Nephron progenitor cell (in vitro differentiated cells): ENCODE data around the gene STX17.
A peak's percentile ranks its signal among the peaks of the same experiment; 100 is the strongest.

Experiments used
- DNase-seq: peaks from one replicate; pipeline ENCODE4 v3.0.0; 2021
- H3K27ac Mint-ChIP-seq: 2 replicates; pipeline ENCODE4 v1.8.0; 2021; ENCODE audit warnings: mild to moderate bottlenecking, moderate library complexity, mixed read lengths
- H3K27me3 Mint-ChIP-seq: 2 replicates; pipeline ENCODE4 v1.8.0; 2021; ENCODE audit warnings: mild to moderate bottlenecking, low read depth, mixed read lengths; ENCODE audit not compliant: poor library complexity
- H3K36me3 Mint-ChIP-seq: 2 replicates; pipeline ENCODE4 v1.8.0; 2021; ENCODE audit warnings: low read depth, mixed read lengths
- H3K4me1 Mint-ChIP-seq: 2 replicates; pipeline ENCODE4 v1.8.0; 2021; ENCODE audit warnings: mixed read lengths
- H3K4me3 Mint-ChIP-seq: 2 replicates; pipeline ENCODE4 v1.8.0; 2021; ENCODE audit warnings: mild to moderate bottlenecking, moderate library complexity, mixed read lengths
- H3K9me3 Mint-ChIP-seq: 2 replicates; pipeline ENCODE4 v1.8.0; 2021; ENCODE audit warnings: mild to moderate bottlenecking, moderate library complexity, mixed read lengths
- TF ChIP-seq, protein P1 (sequence below): fragments of 200-600 bp; sonication (generic); IDR thresholded peaks from 2 replicates; pipeline ENCODE4 v1.5.0; 2021; ENCODE audit warnings: antibody characterized with exemption

STX17 gene

DNA sequence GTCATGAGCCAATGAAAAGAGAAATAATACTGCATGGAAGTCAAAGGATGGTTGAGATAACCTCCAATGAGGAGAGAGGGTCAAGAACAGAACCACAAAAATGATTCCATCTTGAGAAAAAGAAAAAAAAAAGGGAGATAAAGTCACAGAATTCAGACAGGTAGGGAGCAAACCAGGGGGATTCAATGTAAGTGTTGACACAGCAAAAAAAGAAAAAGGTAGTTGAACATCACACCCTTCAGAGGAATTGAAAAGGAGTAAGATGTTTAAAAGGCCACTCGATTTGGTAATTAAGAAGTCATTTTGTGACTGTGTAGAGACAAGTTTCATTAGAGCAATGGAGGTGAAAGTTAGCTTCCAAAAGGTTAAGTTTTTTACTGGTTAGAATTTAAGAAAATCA lies 113.1 kb downstream of the STX17 start:
- TF ChIP-seq, protein P1, sequence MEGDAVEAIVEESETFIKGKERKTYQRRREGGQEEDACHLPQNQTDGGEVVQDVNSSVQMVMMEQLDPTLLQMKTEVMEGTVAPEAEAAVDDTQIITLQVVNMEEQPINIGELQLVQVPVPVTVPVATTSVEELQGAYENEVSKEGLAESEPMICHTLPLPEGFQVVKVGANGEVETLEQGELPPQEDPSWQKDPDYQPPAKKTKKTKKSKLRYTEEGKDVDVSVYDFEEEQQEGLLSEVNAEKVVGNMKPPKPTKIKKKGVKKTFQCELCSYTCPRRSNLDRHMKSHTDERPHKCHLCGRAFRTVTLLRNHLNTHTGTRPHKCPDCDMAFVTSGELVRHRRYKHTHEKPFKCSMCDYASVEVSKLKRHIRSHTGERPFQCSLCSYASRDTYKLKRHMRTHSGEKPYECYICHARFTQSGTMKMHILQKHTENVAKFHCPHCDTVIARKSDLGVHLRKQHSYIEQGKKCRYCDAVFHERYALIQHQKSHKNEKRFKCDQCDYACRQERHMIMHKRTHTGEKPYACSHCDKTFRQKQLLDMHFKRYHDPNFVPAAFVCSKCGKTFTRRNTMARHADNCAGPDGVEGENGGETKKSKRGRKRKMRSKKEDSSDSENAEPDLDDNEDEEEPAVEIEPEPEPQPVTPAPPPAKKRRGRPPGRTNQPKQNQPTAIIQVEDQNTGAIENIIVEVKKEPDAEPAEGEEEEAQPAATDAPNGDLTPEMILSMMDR = no peak
- no peaks in the 10 kb centered on the region for H3K4me1 Mint-ChIP-seq
- no peak overlapping the region for H3K4me3 Mint-ChIP-seq
- DNase-seq = no peak
- H3K9me3 Mint-ChIP-seq = no peaks in the 10 kb centered on the region
- no peaks in the 10 kb centered on the region for H3K27me3 Mint-ChIP-seq
- peak overlapping the region; percentile 24 for H3K27ac Mint-ChIP-seq
- H3K36me3 Mint-ChIP-seq = peaks cover 41% of the 10 kb centered on the region
